B cell (primary cell): ENCODE measurements around the gene CKMT1A. TPM values are rescaled to one million over a fixed set of nuclear protein-coding genes. Genes with fewer than 3 reads are reported as not detected.

Source experiments
- ATAC-seq: fragments of 200-7000 bp; cut with Tn5 transposase; one replicate; pipeline ENCODE4 v1.10.0; 2021; ENCODE audit warnings: low read depth, mild to moderate bottlenecking, moderate number of reproducible peaks, moderate library complexity
- CTCF ChIA-PET: fragments of 350-600 bp; sonication (Branson Sonifier 250); formaldehyde crosslinking; loops from one replicate; lab custom pipeline; 2021; ENCODE audit warnings: antibody characterized with exemption, inconsistent platforms; lab: Charles Lee
- POLR2A ChIA-PET: fragments of 350-600 bp; sonication (Branson Sonifier 250); formaldehyde crosslinking; loops from one replicate; lab custom pipeline; 2021; ENCODE audit warnings: antibody characterized with exemption; lab: Charles Lee
- DNase-seq: peaks from one replicate; pipeline ENCODE4 v3.0.0; 2013
- H2AFZ ChIP-seq: 2 replicates; pipeline ENCODE4 v1.6.1; 2012; ENCODE audit warnings: mild to moderate bottlenecking, low read depth, low read length; ENCODE audit not compliant: insufficient read depth, poor library complexity, severe bottlenecking
- H3K27ac ChIP-seq, 2 donors: 1 replicate in 1 of 2; 2 replicates in 1 of 2; pipeline ENCODE4 v1.5.1; 2012 to 2013; ENCODE audit warnings: low read length in 2 of 2, mild to moderate bottlenecking in 2 of 2, moderate library complexity in 1 of 2
- H3K27me3 ChIP-seq, 4 experiments: fragments of 200-600 bp in 1 of 4; sonication (generic) in 1 of 4; replicated peaks in 1 of 4; 1 replicate in 2 of 4; 2 replicates in 2 of 4; pipeline versions ENCODE4 v1.6.1 to v1.7.0; 2013 to 2016; ENCODE audit warnings: low read length in 3 of 4, mild to moderate bottlenecking in 2 of 4, mixed read lengths in 1 of 4, moderate library complexity in 1 of 4; ENCODE audit not compliant: insufficient read depth in 4 of 4, control insufficient read depth in 3 of 4; ENCODE audit errors: control extremely low read depth in 1 of 4
- H3K36me3 ChIP-seq, 2 experiments: replicated peaks in 1 of 2; 1 replicate in 1 of 2; 2 replicates in 1 of 2; pipeline versions ENCODE4 v1.6.1 to v1.7.1; 2013; ENCODE audit warnings: low read length in 1 of 2; ENCODE audit not compliant: insufficient read depth in 2 of 2, control insufficient read depth in 1 of 2; ENCODE audit errors: control extremely low read depth in 1 of 2, extremely low read depth in 1 of 2
- H3K4me1 ChIP-seq, 2 donors: fragments of 200-600 bp in 1 of 2; sonication (generic) in 1 of 2; 1 replicate in 1 of 2; 2 replicates in 1 of 2; pipeline versions ENCODE4 v1.5.1 to v1.6.1; 2013 to 2017; ENCODE audit warnings: low read length in 2 of 2; ENCODE audit not compliant: control insufficient read depth in 2 of 2, insufficient read depth in 2 of 2
- H3K4me2 ChIP-seq: replicated peaks from 2 replicates; pipeline ENCODE3; 2012; ENCODE audit warnings: mild to moderate bottlenecking, low read depth, low read length; ENCODE audit not compliant: poor library complexity, severe bottlenecking
- H3K4me3 ChIP-seq, 5 experiments: fragments of 200-600 bp in 1 of 5; sonication (generic) in 1 of 5; 1 replicate in 3 of 5; 2 replicates in 2 of 5; pipeline versions ENCODE4 v1.5.1 to v1.7.0; 2011 to 2016; ENCODE audit warnings: low read length in 4 of 5, mild to moderate bottlenecking in 4 of 5, low read depth in 2 of 5, control low read depth in 1 of 5, moderate library complexity in 1 of 5; ENCODE audit not compliant: insufficient read depth in 1 of 5; ENCODE audit errors: control extremely low read depth in 1 of 5, extremely low read depth in 1 of 5
- H3K79me2 ChIP-seq: fragments of 200-600 bp; sonication (generic); one replicate; pipeline ENCODE4 v1.6.0; 2016; ENCODE audit warnings: low read length; ENCODE audit not compliant: control insufficient read depth, insufficient read depth
- H3K9ac ChIP-seq: fragments of 200-600 bp; sonication (generic); 2 replicates; pipeline ENCODE4 v1.6.1; 2017; ENCODE audit warnings: mild to moderate bottlenecking, low read length, moderate library complexity
- H3K9me3 ChIP-seq, 3 donors: one replicate each; pipeline versions ENCODE4 v1.6.1 to v1.7.1; 2013; ENCODE audit warnings: low read length in 2 of 3; ENCODE audit not compliant: control insufficient read depth in 2 of 3, insufficient read depth in 1 of 3; ENCODE audit errors: control extremely low read depth in 1 of 3
- H4K20me1 ChIP-seq: 2 replicates; pipeline ENCODE4 v1.6.0; 2012; ENCODE audit warnings: mild to moderate bottlenecking, low read length; ENCODE audit not compliant: insufficient read depth, control insufficient read depth, poor library complexity, severe bottlenecking
- H3K27ac Mint-ChIP-seq: one replicate; pipeline ENCODE4 v1.8.0; 2021; ENCODE audit warnings: mixed read lengths
- H3K27me3 Mint-ChIP-seq: one replicate; pipeline ENCODE4 v1.8.0; 2021; ENCODE audit warnings: mixed read lengths
- H3K4me1 Mint-ChIP-seq: one replicate; pipeline ENCODE4 v1.8.0; 2021; ENCODE audit warnings: mixed read lengths
- H3K4me3 Mint-ChIP-seq: one replicate; pipeline ENCODE4 v1.8.0; 2021; ENCODE audit warnings: mixed read lengths
- H3K9me3 Mint-ChIP-seq: one replicate; pipeline ENCODE4 v1.8.0; 2022; ENCODE audit warnings: mixed read lengths; ENCODE audit not compliant: insufficient read depth
- CTCF ChIP-seq: fragments of 200-600 bp; IDR thresholded peaks from one replicate; pipeline ENCODE4 v1.8.0; 2022; ENCODE audit warnings: antibody characterized with exemption, mild to moderate bottlenecking
- EZH2 ChIP-seq: IDR thresholded peaks from 2 replicates; pipeline ENCODE4 v1.6.1; 2012; ENCODE audit warnings: borderline replicate concordance, low read depth, mild to moderate bottlenecking, moderate library complexity, low read length; ENCODE audit not compliant: insufficient read depth, poor library complexity, severe bottlenecking
- WGBS: methylation state at CpG from one replicate; pipeline ENCODE4 v1.1.5; 2013; ENCODE audit warnings: missing lambda C conversion rate; ENCODE audit not compliant: insufficient coverage; 5-methylcytosine and 5-hydroxymethylcytosine counted together
- intact Hi-C: fragments of 100-400 bp; cut with micrococcal nuclease; formaldehyde crosslinking; loops from one replicate; pipeline ENCODE4 v1.10.0; 2022
- polyA plus RNA-seq: library from polyadenylated mRNA; depleted of rRNA; stranded (reverse); fragments of >200 nt; gene quantifications from 2 replicates; pipeline ENCODE4 v1.2.3, GENCODE V29; 2012
- small RNA-seq: library from RNA; depleted of rRNA; stranded (forward); fragments of <200 nt; gene quantifications from one replicate; pipeline ENCODE3, GENCODE V24; 2012; ENCODE audit warnings: low replicate concordance, low read depth; ENCODE audit not compliant: insufficient read length
- total RNA-seq, 2 donors: library from RNA; stranded (reverse); fragments of 120-200 nt in 1 of 2; gene quantifications; 1 replicate in 1 of 2; 2 replicates in 1 of 2; pipeline versions ENCODE4 v1.2.3 to v1.2.4, GENCODE V29; 2013 to 2022

CKMT1A gene
- total and polyA plus RNA-seq, 2 donors (not counting 1 experiment from before 2014, with no cell fraction given), result 0.12 TPM; not detected in 1

GRCh38 chr15:43748376-43748775 lies 54.7 kb downstream of the CKMT1A start:
- Mint-ChIP-seq H3K9me3 (no peaks in the 10 kb centered on the region), H3K27me3 (no peaks in the 10 kb centered on the region), H3K27ac (no peak overlapping the region), H3K4me1 (peaks cover 64% of the 10 kb centered on the region), H3K4me3 (peak overlapping the region; percentile 55)
- H3K27ac ChIP-seq, result peak overlapping the region in 1 of 2 donors; percentile 26
- H3K9ac ChIP-seq, result no peak overlapping the region
- 80% methylated on average over 1 of the region's 3 CpGs for WGBS
- no peaks in the 10 kb centered on the region for H3K9me3 ChIP-seq
- no peak overlapping the region for H2AFZ ChIP-seq
- peaks cover 1 to 6% of the 10 kb centered on the region in 2 experiments for H3K36me3 ChIP-seq
- ChIA-PET POLR2A (interaction anchor here (0.7 to 2.3 kb wide), 2 partner anchors 20 to 28 kb away, joined by 4 to 17 read pairs; partner anchors contain the start of gene ELL3), CTCF (no interaction called here)
- H3K79me2 ChIP-seq, result peaks cover 74% of the 10 kb centered on the region
- ATAC-seq (no peak), DNase-seq (peak; percentile 36)
- no peak overlapping the region for H3K4me3 ChIP-seq
- H4K20me1 ChIP-seq, result peaks cover 49% of the 10 kb centered on the region
- no peaks in the 10 kb centered on the region for H3K27me3 ChIP-seq
- peaks cover 53 to 62% of the 10 kb centered on the region in 2 donors for H3K4me1 ChIP-seq
- peak overlapping the region; percentile 28 for H3K4me2 ChIP-seq
- intact Hi-C loops, result loop anchor here (5.0 kb wide), 2 partner anchors 59 to 826 kb away; partner anchors contain the start of gene TTBK2
- TF ChIP-seq EZH2 (no peak), CTCF (no peak)

Small RNAs within 50 kb of the gene (small RNA-seq; reads per million reads assigned to genes)
- gene PDIA3P2 (not detected), gene RNU6-353P (not detected), gene RNU6-354P (not detected)

Other genes with a start within 250 kb of the CKMT1A start
- gene TP53BP1, start 200.7 kb upstream of the CKMT1A start, total RNA-seq, result 70.5 and 88.4 TPM in 2 replicates
- gene TP53BP1, start 200.7 kb upstream of the CKMT1A start, polyA plus RNA-seq, result 13.1 and 17.6 TPM in 2 replicates
- 0.07 and 0.17 TPM in 2 replicates for gene MAP1A, start 176.3 kb upstream of the CKMT1A start, total RNA-seq
- gene MAP1A, start 176.3 kb upstream of the CKMT1A start, polyA plus RNA-seq, result 0.03 and 0.06 TPM in 2 replicates
- 88.9 and 94.8 TPM in 2 replicates for gene PPIP5K1, start 103.7 kb upstream of the CKMT1A start, total RNA-seq
- 40.2 and 40.6 TPM in 2 replicates for gene PPIP5K1, start 103.7 kb upstream of the CKMT1A start, polyA plus RNA-seq
- gene CKMT1B, start 99.8 kb upstream of the CKMT1A start, total RNA-seq, result not detected in 2 replicates
- not detected in 2 replicates for gene CKMT1B, start 99.8 kb upstream of the CKMT1A start, polyA plus RNA-seq
- gene STRC, start 75.1 kb upstream of the CKMT1A start, total RNA-seq, result 1.0 and 1.3 TPM in 2 replicates
- gene STRC, start 75.1 kb upstream of the CKMT1A start, polyA plus RNA-seq, result 1.3 and 1.7 TPM in 2 replicates
- 17.2 and 21.3 TPM in 2 replicates for gene CATSPER2, start 45.0 kb upstream of the CKMT1A start, total RNA-seq
- 6.7 and 7.9 TPM in 2 replicates for gene CATSPER2, start 45.0 kb upstream of the CKMT1A start, polyA plus RNA-seq
- gene PDIA3, start 52.6 kb downstream of the CKMT1A start, total RNA-seq, result 82.5 and 83.1 TPM in 2 replicates
- gene PDIA3, start 52.6 kb downstream of the CKMT1A start, polyA plus RNA-seq, result 42.7 and 122 TPM in 2 replicates
- gene ELL3, start 83.1 kb downstream of the CKMT1A start, total RNA-seq, result 88.8 and 90.0 TPM in 2 replicates
- 19.0 and 22.0 TPM in 2 replicates for gene ELL3, start 83.1 kb downstream of the CKMT1A start, polyA plus RNA-seq
- gene SERF2, start 98.5 kb downstream of the CKMT1A start, total RNA-seq, result 436 and 455 TPM in 2 replicates
- gene SERF2, start 98.5 kb downstream of the CKMT1A start, polyA plus RNA-seq, result 806 and 821 TPM in 2 replicates
- gene SERINC4, start 106.4 kb downstream of the CKMT1A start, total RNA-seq, result 0.24 and 0.32 TPM in 2 replicates
- gene SERINC4, start 106.4 kb downstream of the CKMT1A start, polyA plus RNA-seq, result 0.10 TPM in 1 of 2 replicates, not detected in the other
- 24.0 and 25.7 TPM in 2 replicates for gene HYPK, start 106.7 kb downstream of the CKMT1A start, total RNA-seq
- 23.5 and 61.7 TPM in 2 replicates for gene HYPK, start 106.7 kb downstream of the CKMT1A start, polyA plus RNA-seq
- gene MFAP1, start 130.8 kb downstream of the CKMT1A start, total RNA-seq, result 22.0 and 22.1 TPM in 2 replicates
- gene MFAP1, start 130.8 kb downstream of the CKMT1A start, polyA plus RNA-seq, result 3.4 and 9.9 TPM in 2 replicates
- gene WDR76, start 133.1 kb downstream of the CKMT1A start, total RNA-seq, result 10.9 and 12.7 TPM in 2 replicates
- 1.9 and 3.0 TPM in 2 replicates for gene WDR76, start 133.1 kb downstream of the CKMT1A start, polyA plus RNA-seq